ENCODE data around the gene ACOT7. TPM values are rescaled to one million over a fixed set of nuclear protein-coding genes. Genes with fewer than 3 reads are reported as not detected.
A peak's percentile ranks its signal among the peaks of the same experiment; 100 is the strongest.

ACOT7 gene
- total and polyA plus RNA-seq, 11 donors = 5.7 to 38.9 (median 12.6) TPM

GRCh38 chr1:6281511-6282402 lies 111.8 kb downstream of the ACOT7 start:
- no peak for TF ChIP-seq CTCF (IDR thresholded peaks at IDR 0.05)
- DNase-seq = no peak
- Histone ChIP-seq H3K4me3 (no peak overlapping the region), H3K4me1 (peaks cover 0 to 6% (median 2%) of the 10 kb centered on the region in 12 donors), H3K27me3 (no peaks in the 10 kb centered on the region), H3K36me3 (no peaks in the 10 kb centered on the region), H3K27ac (no peak overlapping the region), H3K9me3 (no peaks in the 10 kb centered on the region)
- intact Hi-C loops (cut with DNase I) = loop anchor here in 2 of 10 donors (2.0 to 5.0 kb wide), 2 partner anchors 34 to 35 kb away; no protein-coding TSS in a partner anchor
- WGBS, 4 donors = 87 to 91% (median 87%) methylated on average over 12 to 19 of the region's 19 CpGs
- ATAC-seq = no peak

GRCh38 chr1:6280761-6281451 lies 112.7 kb downstream of the ACOT7 start:
- DNase-seq (peak in 1 of 5 donors; percentile 64), ATAC-seq (peak in 3 of 4 donors; percentile 18 to 49 (median 22))
- TF ChIP-seq POLR2A (IDR thresholded peaks at IDR 0.05) (no peak), CTCF (IDR thresholded peaks at IDR 0.05) (peak; percentile 22 to 54 (median 33))
- intact Hi-C loops (cut with DNase I) = loop anchor here in 2 of 10 donors (2.0 to 5.0 kb wide), 2 partner anchors 34 kb away; no protein-coding TSS in a partner anchor
- H3K27ac ChIP-seq = no peak overlapping the region
- no peaks in the 10 kb centered on the region for H3K9me3 ChIP-seq
- WGBS, 4 donors = 79 to 85% (median 80%) methylated on average over 26 to 33 of the region's 33 CpGs
- H3K36me3 ChIP-seq = no peaks in the 10 kb centered on the region
- no peaks in the 10 kb centered on the region for H3K27me3 ChIP-seq
- H3K4me3 ChIP-seq = no peak overlapping the region
- peaks cover 0 to 14% (median 8%) of the 10 kb centered on the region in 12 donors for H3K4me1 ChIP-seq

DNA sequence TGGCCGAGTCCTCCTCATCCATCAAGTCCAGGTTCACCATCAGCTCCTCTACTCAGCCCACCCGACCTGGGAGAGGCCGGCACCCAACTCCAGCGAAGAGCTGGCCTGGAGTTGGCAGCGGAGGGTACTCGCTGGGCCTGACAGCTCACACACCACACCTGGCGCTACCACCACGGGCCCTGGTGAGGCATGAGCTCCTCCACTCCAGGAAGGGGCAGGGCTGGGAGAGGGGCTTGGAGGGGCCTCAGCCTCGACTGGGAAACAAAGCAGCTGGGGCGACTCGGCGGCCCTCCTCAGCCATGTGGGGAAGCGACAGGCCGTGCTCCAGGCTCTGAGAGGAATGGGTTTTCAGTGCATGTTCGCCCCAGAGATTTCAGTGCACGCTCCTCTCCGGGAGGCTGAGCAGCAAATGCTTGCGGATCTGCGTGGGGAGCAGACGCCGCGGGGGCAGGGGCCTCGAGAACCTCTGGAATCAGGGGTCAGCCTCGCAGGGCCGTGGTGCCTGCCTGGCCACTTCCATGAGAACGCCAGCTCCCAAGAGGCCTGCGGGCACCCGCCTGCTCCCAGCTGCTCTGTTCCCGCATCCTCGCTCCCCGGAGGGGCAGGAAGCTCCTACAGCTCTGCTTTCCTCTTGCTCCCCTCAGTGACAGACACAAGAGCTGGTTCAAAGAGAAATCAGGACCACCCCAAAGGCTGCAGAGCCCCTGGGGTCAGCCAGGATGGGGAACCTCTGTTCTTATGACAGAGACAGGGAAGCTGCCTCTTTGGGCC lies 113.8 kb downstream of the ACOT7 start:
- intact Hi-C loops (cut with DNase I) = loop anchor here in 2 of 10 donors (2.0 to 5.0 kb wide), 2 partner anchors 32 to 33 kb away; no protein-coding TSS in a partner anchor
- Histone ChIP-seq H3K9me3 (no peaks in the 10 kb centered on the region), H3K27me3 (no peaks in the 10 kb centered on the region), H3K4me3 (no peak overlapping the region), H3K4me1 (peaks cover 0 to 17% (median 8%) of the 10 kb centered on the region in 12 donors), H3K27ac (no peak overlapping the region), H3K36me3 (no peaks in the 10 kb centered on the region)
- DNase-seq = no peak
- no peak for TF ChIP-seq CTCF (IDR thresholded peaks at IDR 0.05)
- no peak for TF ChIP-seq POLR2A (IDR thresholded peaks at IDR 0.05)
- 93 to 95% (median 95%) methylated on average over 15 to 31 of the region's 31 CpGs for WGBS, 4 donors
- ATAC-seq = no peak
